A549 (cell line): ENCODE measurements around the gene PUM1.

ENCODE experiments used
- CBX8 ChIP-seq: fragments of 200-600 bp; sonication (generic); IDR thresholded peaks from 2 replicates; pipeline ENCODE4 v1.6.1; 2016
- JUN ChIP-seq, 2 experiments: fragments of >200 bp; sonication (Bioruptor Twin); formaldehyde crosslinking; IDR thresholded peaks; 2 replicates in 1 of 2; 3 replicates in 1 of 2; pipeline ENCODE4 v1.6.1; 2016 to 2017
- MYC ChIP-seq: IDR thresholded peaks from 2 replicates; pipeline ENCODE4 v1.6.1; 2012; ENCODE audit warnings: mild to moderate bottlenecking, inconsistent platforms, low read length, improper control_type of control experiment, borderline replicate concordance
- POLR2A ChIP-seq: IDR thresholded peaks from 2 replicates; pipeline ENCODE4 v1.6.1; 2012; ENCODE audit warnings: mild to moderate bottlenecking, low read length
- RAD21 ChIP-seq, 2 experiments: fragments of >200 bp in 1 of 2; sonication (Bioruptor Twin) in 1 of 2; formaldehyde crosslinking in 1 of 2; IDR thresholded peaks in 1 of 2; conservative IDR thresholded peaks in 1 of 2; 2 replicates in 1 of 2; 3 replicates in 1 of 2; pipeline ENCODE4 v1.6.1; 2012 to 2018; ENCODE audit warnings: inconsistent platforms in 1 of 2
- ZFP36 ChIP-seq: fragments of 450-650 bp; IDR thresholded peaks from 2 replicates; pipeline ENCODE4 v1.6.1; 2014; ENCODE audit warnings: borderline replicate concordance; ENCODE audit not compliant: partially characterized antibody
- ZSCAN20 ChIP-seq: fragments of 250-450 bp; sonication (Bioruptor Pico); IDR thresholded peaks from 2 replicates; pipeline ENCODE4 v1.8.0; 2022; ENCODE audit warnings: mild to moderate bottlenecking, moderate library complexity
- TF ChIP-seq, protein P1 (sequence below): fragments of >200 bp; sonication (Bioruptor Twin); formaldehyde crosslinking; IDR thresholded peaks from 3 replicates; pipeline ENCODE4 v1.5.1; 2016

DNA sequence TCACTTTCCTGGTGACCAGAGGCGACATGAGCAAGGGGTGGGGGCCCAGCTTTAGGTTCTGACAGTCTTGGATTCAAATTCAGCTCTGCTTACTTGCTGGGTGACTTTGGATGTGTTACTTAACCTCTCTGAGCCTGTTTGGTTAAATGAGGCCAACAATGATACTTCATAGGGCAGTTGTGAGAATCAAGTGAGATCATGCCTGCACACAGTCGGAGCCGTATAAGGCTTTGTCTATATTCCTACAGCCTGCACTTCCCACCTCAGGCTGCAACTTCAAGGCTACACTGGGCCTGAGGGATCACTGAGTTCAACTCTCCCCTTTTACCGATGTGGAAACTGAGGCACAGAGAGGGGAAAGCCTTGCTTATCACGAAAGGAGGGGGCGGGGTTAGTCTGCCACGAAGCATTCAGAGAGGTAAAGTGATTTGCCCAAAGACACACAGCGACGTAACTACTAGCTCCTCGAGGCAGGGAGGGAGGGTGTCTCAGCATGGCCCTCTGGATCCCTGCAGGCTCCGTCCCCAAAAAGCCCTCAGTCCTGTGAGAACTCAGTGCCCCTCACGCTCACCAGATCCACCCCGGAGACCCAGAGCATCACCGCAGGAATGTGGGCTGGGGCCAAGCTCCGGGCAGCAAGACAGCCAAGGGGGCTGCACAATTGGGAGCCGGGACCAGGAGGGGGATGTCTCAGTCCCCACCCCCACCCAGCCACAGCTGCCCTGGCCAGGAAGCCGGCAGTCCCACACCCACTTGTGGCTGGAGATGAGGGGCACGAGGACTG, 181.9 kb downstream of the PUM1 start:
- TF ChIP-seq POLR2A (no peak), RAD21 (conservative IDR thresholded peaks at IDR 0.05 in 1 of 2, IDR thresholded peaks at IDR 0.05 in 1 of 2) (no peak), ZSCAN20 (CRISPR knock-in tag) (no peak), MYC (no peak), CBX8 (no peak), JUN (IDR thresholded peaks at IDR 0.05) (no peak), ZFP36 (no peak)
- TF ChIP-seq, protein P1, sequence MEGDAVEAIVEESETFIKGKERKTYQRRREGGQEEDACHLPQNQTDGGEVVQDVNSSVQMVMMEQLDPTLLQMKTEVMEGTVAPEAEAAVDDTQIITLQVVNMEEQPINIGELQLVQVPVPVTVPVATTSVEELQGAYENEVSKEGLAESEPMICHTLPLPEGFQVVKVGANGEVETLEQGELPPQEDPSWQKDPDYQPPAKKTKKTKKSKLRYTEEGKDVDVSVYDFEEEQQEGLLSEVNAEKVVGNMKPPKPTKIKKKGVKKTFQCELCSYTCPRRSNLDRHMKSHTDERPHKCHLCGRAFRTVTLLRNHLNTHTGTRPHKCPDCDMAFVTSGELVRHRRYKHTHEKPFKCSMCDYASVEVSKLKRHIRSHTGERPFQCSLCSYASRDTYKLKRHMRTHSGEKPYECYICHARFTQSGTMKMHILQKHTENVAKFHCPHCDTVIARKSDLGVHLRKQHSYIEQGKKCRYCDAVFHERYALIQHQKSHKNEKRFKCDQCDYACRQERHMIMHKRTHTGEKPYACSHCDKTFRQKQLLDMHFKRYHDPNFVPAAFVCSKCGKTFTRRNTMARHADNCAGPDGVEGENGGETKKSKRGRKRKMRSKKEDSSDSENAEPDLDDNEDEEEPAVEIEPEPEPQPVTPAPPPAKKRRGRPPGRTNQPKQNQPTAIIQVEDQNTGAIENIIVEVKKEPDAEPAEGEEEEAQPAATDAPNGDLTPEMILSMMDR, result no peak
